IMR-90 (cell line): ENCODE data around the gene MITD1.

ENCODE experiments used
- CEBPB ChIP-seq: IDR thresholded peaks from 2 replicates; pipeline ENCODE4 v1.6.1; 2012; ENCODE audit warnings: low read depth, low read length, improper control_type of control experiment
- CHD1 ChIP-seq: IDR thresholded peaks from 2 replicates; pipeline ENCODE4 v1.6.1; 2012; ENCODE audit warnings: low read depth, low read length, improper control_type of control experiment
- CTCF ChIP-seq: conservative IDR thresholded peaks from 2 replicates; pipeline ENCODE4 v1.5.1; 2012; ENCODE audit warnings: mild to moderate bottlenecking, low read depth, low read length, improper control_type of control experiment
- RAD21 ChIP-seq: IDR thresholded peaks from 2 replicates; pipeline ENCODE4 v1.6.1; 2012; ENCODE audit warnings: low read length, improper control_type of control experiment

GRCh38 chr2:99184811-99185210 lies 4.0 kb upstream of the MITD1 start:
- TF ChIP-seq CTCF (no peak), CHD1 (no peak), CEBPB (no peak), RAD21 (no peak)
